Fibroblast of skin of abdomen (primary cell): Measurements from ENCODE around the gene GPR132.
A peak's percentile ranks its signal among the peaks of the same experiment; 100 is the strongest.
"Not testable (repeated sequence)": the region's sequence is repeated elsewhere in the genome, so short reads cannot be mapped to it uniquely, and the experiment has no call there.

Experiments
- DNase-seq: peaks from one replicate; pipeline ENCODE4 v3.0.0-alpha.2; 2013

Gene GPR132

DNA sequence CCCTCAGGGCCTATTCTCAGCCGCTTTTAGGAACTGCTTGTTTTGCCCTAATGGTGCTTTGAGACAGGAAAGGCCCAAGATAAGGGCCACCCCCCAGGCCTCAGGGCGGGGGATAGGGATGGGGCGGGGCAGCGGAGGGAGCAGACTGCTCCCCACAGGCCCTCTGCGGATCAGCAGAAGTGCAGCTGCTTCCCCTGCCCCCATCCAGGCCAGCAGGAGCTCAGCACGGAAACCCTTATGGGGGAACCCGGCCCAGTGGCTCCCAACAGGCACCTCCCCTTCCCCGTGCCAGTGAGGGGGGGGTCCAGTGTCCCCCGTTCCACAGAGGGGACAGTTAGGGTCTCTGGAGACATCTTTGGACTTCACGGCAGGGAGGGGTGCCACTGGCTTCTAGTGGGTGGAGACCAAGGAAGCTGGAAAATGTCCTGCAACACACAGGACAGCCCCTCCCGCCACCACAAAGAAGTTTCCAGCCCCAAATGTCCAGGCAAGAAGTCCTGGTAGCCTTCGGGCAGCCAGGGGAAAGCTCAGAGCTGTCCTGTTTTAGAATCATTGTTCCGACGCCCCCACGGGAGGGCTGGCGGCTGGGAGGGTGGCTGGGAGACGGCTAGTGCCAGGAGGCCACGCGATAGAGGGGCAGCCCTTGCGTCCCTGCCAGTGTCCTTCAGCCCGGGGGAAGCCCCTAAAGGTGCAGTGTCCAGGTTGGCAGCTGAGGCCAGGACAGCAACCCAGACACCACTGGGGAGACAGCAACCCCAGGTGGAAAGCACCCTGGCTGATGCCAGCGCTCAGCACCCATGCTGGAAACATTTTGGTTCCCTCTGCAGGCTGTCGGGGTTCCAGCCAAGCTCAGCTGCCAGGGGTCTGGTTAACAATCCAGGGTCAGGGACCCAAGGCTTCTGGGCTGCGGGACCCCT lies 10.4 kb upstream of the GPR132 start:
- DNase-seq: peak; percentile 40

DNA sequence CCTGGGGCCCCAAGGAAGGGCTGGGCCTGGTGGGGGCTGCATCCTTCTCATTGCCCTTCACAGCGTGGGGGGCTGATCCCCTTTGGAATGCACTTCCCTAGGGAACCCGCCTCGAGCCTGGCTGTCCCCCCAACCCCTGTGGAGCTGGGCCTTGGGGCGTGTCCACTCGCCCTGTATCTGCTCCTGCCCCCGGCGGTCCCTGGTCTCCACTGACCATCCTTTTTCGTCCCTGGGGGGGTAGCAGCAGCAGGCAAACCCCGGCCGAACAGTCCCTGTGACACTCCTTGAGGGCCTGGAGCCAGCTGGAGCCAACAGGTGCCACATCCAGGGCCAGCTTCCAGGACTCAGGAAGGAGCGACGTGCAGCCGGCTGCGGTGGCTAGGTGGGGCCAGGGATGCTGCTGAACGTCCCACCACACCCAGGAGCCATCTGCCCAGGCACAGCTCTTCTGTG lies 9.4 kb upstream of the GPR132 start:
- no peak for DNase-seq

DNA sequence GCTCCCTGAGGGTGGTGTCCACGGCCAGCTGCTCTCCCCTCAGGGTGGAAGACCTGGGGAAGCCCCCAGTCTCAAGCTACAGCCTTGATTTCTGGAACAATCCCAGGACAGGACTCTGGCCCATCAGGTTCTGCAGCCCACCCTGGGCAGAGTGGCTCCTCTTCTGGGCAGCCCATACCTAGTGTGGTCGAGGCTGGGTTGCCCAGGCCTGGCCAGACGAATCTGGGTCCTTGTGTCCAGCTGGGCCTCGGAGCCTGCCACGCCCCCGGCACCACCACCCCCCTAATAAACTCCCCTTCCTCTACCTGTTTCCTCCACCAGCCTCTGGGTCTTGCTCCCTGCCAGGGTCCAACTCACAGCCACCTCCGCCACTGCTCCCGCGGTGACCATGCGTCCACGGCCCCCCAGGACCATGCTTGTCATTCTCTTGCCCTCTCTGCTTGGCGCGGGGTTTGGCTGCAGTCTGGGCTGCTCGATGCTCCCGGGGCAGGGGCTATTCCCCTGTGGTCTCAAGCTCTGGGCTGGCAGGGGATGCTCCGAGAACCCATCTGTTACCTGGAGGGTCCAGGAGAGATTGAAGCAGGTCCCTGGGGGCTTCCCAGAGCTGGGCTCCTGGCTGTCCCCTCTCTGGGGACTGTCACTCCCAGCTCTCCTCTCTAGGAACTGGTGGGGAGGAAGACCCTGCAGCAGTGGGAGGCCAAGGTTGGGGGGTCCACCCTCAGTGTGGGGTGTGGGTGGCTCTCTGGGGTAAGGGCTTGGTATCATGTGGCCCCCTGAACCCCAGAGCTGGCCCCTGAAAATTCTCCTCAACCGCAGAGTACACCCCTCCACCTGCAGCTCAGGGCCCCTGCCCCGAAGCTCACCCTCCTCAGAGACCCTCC lies 8.7 kb upstream of the GPR132 start:
- no peak for DNase-seq

DNA sequence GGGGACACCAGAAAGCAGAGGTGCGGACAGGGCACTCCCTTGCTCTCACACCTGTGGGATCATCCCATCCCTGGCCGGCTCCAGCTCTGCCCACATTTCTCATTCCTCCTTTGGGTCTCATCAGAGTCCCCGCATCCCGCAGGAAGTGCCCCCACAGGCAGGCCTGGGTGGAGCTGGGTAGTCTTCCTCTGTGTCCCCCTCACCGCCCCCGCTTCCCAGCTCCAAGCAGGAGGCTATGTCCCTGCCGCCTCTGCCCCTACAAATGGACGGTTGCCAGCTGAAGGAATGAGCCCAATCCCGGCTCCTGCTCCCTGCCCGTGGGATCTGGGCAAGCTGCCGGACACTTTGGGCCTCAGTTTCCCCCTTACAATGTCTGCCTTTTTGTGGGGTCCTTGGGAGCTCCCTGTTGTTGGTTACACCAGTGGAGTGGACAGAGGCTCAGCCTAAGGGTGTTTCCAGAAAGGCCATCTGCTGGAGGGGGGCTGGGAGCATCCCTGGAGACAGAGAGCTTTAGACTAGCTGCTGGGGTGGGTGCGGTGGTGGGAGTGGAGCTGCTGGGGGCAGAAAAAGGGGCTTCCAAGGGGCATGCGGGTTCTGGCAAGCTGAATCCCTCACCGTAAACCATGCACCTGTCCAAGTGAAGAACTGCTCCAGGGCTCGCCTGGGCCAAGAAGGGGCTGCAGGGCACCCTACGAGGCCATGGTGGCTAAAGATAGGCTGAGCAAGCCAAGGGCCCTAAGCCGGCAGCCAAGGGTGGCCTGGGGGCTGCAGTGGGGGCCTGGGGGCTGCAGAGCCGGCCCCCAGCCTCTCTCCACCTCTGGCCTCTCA lies 7.9 kb upstream of the GPR132 start:
- DNase-seq: no peak

GRCh38 chr14:105072381-105072861 lies 7.2 kb upstream of the GPR132 start:
- no peak for DNase-seq

DNA sequence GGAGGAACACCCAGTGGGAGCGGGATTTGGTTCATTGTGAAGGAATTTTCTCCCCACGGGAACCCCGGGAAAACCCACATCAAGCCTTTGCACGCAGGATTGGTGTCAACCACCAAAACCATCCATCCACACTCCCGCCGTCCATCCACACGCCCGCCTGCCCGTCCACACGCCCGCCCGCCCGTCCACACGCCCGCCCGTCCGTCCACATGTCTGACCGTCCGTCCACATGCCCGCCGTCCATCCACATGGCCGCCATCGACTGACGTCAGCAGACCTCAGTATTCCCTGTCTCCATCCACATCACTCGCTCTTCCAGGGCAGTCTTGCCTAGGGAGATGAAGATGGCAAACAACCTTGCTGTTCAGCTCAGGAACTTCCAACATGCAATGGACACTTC lies 6.7 kb upstream of the GPR132 start:
- DNase-seq: no peak

DNA sequence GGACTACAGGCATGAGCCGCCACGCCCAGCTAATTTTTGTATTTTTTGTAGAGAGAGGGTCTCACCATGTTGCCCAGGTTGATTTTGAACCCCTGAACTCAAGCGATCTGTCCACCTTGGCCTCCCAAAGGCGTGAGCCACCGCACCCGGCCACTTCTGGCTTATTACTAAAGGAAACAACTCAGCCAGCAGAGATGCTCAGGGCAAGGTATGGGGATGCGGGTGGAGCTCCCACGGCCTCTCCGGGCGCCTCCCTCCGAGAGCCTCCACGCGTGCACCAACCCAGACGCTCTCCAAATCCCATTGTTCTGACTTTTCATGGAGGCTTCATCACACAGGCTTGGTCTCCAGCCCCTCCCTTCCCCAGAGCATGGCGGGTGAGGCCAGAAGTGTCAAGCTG lies 6.1 kb upstream of the GPR132 start:
- no peak for DNase-seq

DNA sequence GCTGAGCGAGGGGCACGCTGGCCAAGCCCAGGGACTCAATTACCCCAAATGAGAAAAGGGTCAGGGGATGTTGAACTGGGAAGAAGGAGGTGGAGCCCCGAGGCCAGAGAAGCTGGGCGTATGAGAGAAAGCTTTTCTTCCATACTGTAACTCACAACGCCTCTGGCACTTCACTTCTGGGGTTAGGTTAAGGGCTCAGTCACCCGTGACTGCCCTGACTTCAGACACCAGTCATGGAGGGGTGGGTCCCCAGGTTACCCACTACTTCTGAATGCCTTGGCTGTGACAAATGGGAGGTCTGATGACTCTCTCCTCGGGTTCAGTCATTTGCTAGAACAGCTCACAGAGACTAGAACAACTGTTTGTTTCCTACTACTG lies 5.5 kb upstream of the GPR132 start:
- no peak for DNase-seq

DNA sequence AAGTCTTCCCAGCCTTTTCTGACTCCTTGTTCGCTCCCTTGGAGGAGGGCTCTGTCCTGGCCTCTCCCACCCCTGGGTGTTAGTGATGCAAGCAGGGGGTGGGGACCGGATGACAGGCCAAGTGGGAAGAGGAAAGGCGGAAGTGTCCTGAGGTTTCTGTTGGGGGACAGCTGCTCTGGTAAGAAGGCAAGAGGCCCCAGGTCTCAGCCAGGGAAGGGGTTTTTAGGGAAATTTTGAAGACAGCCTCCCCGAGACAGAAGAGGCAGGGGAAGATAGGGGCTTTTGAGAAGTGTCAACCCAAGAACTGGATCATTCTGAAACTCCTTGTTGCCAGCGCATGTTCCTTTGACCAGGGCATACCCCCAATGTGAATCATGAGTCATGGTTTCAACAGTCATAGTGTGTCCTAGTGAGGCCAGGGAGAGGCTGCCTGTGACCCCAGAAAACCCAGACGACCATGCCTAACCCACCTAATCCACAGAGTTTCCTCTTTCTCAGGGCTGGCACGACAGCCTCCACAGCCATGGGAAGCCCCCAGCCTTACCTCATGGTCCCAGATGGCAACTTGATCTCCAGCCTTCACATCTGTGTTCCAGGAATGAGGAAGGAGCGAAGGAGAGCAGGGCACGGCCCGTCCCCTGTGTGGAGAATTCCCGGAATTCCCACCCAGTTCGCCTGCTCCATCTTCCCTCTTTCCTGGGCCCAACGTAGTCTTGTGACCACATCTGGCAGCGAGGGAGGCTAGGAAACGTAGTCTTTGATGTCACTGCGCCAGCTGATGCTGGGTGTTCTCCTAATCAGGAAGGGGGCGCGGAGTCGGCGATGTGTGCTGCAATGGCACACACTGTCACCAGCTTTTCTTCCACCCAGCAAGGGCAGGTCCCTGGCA lies 4.9 kb upstream of the GPR132 start:
- DNase-seq: peak; percentile 51

- DNase-seq: no peak
These were observed 4.3 kb upstream of the GPR132 start for GRCh38 chr14:105069522-105069870.

- DNase-seq: no peak
These were observed 3.6 kb upstream of the GPR132 start for GRCh38 chr14:105068818-105069217.

GRCh38 chr14:105067969-105068301 lies 2.7 kb upstream of the GPR132 start:
- DNase-seq: no peak

- peak; percentile 49 for DNase-seq
These were observed 2.1 kb upstream of the GPR132 start for GRCh38 chr14:105067140-105067968.

DNA sequence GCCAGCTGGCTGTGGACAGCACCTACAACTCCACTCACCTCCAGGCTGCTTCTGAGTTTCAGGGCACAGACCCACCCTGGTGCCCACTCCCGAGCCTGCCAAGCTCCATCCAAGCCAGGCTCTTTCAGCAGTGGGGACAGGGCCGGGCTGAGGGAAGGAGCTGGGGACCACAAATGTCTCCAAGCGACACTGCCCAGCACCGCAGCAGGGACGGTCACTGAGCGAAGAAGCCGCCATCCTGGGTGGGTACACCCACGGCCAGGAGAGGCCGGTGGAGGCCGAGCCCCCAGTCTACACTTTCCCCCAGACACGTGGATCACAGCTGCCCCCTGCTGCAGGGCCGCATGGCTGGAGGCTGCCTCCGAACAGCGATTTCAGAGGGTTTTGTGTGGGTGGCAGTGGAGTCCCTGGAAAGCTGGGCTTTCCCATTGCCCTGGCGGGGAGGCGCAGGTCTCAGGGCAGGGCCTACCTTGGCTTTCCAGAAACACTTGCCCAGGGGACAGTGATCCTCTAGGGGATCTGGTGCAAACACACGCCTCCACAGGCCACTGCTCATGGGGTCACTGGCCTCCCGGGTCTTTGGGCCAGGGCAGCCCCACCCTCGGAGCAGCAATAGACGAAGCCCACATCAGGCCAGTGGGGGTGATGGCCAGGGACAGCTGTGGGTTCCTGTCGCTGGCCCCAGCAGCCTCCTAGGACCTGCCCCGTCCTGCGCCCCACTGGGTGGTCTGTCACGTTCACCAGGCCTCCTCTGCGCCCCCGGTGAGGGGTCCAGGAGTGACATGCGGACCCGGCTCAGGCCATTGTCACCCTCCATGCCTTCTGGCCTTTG lies 1.2 kb upstream of the GPR132 start:
- no peak for DNase-seq

GRCh38 chr14:105064721-105065143 lies 498 bp downstream of the GPR132 start:
- peak; percentile 70 for DNase-seq

- no peak for DNase-seq
These were observed 1.2 kb downstream of the GPR132 start for GRCh38 chr14:105064001-105064400.

- not testable (repeated sequence) for DNase-seq
These were observed 1.7 kb downstream of the GPR132 start for GRCh38 chr14:105063506-105063905.

- no peak for DNase-seq
These were observed 2.2 kb downstream of the GPR132 start for GRCh38 chr14:105063056-105063455.

DNA sequence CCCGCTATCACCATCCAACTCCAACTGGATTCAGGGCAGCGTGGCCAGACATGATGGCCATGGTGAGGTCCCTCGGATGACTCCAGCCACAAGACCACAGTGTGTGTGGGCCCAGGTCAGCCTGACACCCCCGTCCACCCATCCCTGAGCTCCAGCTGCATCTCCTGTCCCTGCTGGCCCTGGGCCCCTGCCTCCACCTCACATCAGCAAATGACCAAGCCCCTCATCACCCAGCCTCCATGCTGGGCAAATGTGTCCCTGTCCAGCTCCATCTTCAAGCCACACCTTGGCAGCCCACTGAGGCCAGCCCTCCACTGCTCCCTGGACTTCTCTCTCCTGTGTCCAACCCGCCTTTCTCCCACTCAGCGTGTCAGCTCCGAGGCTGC lies 3.2 kb downstream of the GPR132 start:
- DNase-seq: no peak
